Stomach (tissue), 9 donors: ENCODE measurements around the gene MOV10L1. TPM values are rescaled to one million over a fixed set of nuclear protein-coding genes. Genes with fewer than 3 reads are reported as not detected.

Source experiments
- DNase-seq, 2 donors: peaks; one replicate each; pipeline versions ENCODE4 v3.0.0 to v3.0.0-alpha.2; 2013 to 2019
- H3K27ac ChIP-seq, 5 donors: fragments of 200-600 bp in 4 of 5; sonication (generic) in 4 of 5; one replicate each; pipeline ENCODE4 v1.5.1; 2013 to 2019; ENCODE audit warnings: mild to moderate bottlenecking in 1 of 5, moderate library complexity in 1 of 5
- H3K27me3 ChIP-seq, 3 donors: fragments of 200-600 bp; sonication (generic); one replicate each; pipeline ENCODE4 v1.5.1; 2017 to 2019; ENCODE audit warnings: mixed run types in 1 of 3
- H3K36me3 ChIP-seq, 4 donors: fragments of 200-600 bp; sonication (generic); 1 replicate in 3 of 4; 2 replicates in 1 of 4; pipeline ENCODE4 v1.5.1; 2016 to 2019
- H3K4me1 ChIP-seq, 4 donors: fragments of 200-600 bp; sonication (generic); one replicate each; pipeline ENCODE4 v1.5.1; 2016 to 2019
- H3K4me3 ChIP-seq, 4 donors: fragments of 200-600 bp; sonication (generic) in 3 of 4; one replicate each; pipeline ENCODE4 v1.5.1; 2016 to 2019; ENCODE audit warnings: mild to moderate bottlenecking in 1 of 4
- H3K9me3 ChIP-seq, 4 donors: fragments of 200-600 bp; sonication (generic); one replicate each; pipeline ENCODE4 v1.5.1; 2016 to 2019
- EP300 ChIP-seq: sonication (generic); formaldehyde crosslinking; IDR thresholded peaks from one replicate; pipeline ENCODE4 v1.6.1; 2017; ENCODE audit warnings: antibody characterized with exemption
- POLR2A ChIP-seq, 4 donors: fragments of 450-650 bp; IDR thresholded peaks; one replicate each; pipeline ENCODE4 v1.6.1; 2016; ENCODE audit warnings: antibody characterized with exemption in 4 of 4, control low read depth in 2 of 4, mild to moderate bottlenecking in 1 of 4, moderate library complexity in 1 of 4
- POLR2AphosphoS5 ChIP-seq, 3 donors: sonication (generic); formaldehyde crosslinking; IDR thresholded peaks; one replicate each; pipeline ENCODE4 v1.6.1; 2016; ENCODE audit warnings: antibody characterized with exemption in 3 of 3
- WGBS, 5 donors: extraction: QIAGEN DNeasy Blood & Tissue Kit in 3 of 5; methylation state at CpG; one replicate each; pipeline versions ENCODE4 v1.1.5 to v1.1.7; 2013 to 2018; 5-methylcytosine and 5-hydroxymethylcytosine counted together
- intact Hi-C: fragments of 100-400 bp; cut with DNase I; formaldehyde crosslinking; loops from one replicate; pipeline ENCODE4 v1.15.1; 2023; ENCODE audit warnings: low total_unique reads
- polyA plus RNA-seq, 3 donors: library from polyadenylated mRNA; stranded (reverse); fragments of 200-250 nt; gene quantifications; one replicate each; pipeline ENCODE4 v1.2.3, GENCODE V29; 2013
- total RNA-seq, 5 donors: library from RNA; depleted of rRNA; stranded (reverse); fragments of >200 nt; gene quantifications; one replicate each; pipeline versions ENCODE4 v1.1.0 to v1.2.3, GENCODE V29; 2014 to 2016
- TF ChIP-seq, protein P1 (sequence below), 7 experiments: fragments of 450-650 bp in 4 of 7; fragments of 200-600 bp in 3 of 7; sonication (generic) in 3 of 7; IDR thresholded peaks; one replicate each; pipeline ENCODE4 v1.5.1; 2016 to 2019; ENCODE audit warnings: antibody characterized with exemption in 7 of 7, control low read depth in 2 of 7, mild to moderate bottlenecking in 1 of 7
- donor health status: healthy with polysubstance abuse.
- donor health status: Bipolar disorder and iron deficiency.
- donor health status: healthy.

The MOV10L1 gene
- total and polyA plus RNA-seq, 8 donors: 0.12 to 2.8 (median 0.46) TPM; not detected in 3

DNA sequence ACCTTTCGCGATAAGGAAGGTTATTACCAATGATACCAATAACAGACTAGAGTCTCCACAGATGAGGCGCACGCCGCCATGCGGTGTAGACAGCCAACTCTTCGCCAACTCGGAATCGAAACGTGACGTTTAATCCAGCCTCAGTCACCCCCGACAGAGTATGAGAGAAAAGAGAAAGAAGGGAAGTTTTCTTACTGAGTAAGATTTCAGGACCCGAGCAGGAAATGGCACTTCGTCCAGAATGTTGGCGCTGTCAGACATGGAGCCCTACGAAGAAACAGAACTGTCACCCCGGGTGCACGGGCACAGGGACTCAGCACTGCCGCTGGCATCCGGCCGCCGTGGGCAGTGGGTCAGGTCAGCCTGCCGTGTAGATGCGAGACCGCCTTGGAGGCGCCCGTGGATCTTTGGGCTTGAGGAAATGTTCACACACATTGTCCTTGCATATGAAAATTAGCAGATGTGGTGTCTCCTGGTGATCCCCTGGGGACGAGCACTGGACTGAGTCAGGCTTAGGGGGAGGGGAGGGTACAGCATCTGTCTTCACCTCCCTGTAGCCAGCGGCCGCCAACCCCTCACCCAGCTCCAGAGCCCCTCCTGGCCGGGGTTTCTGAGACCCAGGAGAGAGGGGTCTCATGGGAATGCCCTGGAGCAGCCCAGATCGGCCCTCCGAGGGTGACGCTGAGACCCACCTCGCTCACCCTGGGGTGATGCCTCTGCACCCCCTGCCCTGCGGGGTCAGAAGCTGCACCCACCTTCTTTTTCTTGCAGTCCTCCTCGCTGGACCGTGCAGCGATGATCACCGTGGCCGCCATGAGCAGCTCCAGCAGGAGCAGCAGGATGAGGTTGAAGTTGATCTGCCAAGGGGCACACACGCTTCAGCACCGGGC lies 12.9 kb upstream of the MOV10L1 start:
- no peak for TF ChIP-seq POLR2AphosphoS5 (IDR thresholded peaks at IDR 0.05)
- TF ChIP-seq, protein P1, sequence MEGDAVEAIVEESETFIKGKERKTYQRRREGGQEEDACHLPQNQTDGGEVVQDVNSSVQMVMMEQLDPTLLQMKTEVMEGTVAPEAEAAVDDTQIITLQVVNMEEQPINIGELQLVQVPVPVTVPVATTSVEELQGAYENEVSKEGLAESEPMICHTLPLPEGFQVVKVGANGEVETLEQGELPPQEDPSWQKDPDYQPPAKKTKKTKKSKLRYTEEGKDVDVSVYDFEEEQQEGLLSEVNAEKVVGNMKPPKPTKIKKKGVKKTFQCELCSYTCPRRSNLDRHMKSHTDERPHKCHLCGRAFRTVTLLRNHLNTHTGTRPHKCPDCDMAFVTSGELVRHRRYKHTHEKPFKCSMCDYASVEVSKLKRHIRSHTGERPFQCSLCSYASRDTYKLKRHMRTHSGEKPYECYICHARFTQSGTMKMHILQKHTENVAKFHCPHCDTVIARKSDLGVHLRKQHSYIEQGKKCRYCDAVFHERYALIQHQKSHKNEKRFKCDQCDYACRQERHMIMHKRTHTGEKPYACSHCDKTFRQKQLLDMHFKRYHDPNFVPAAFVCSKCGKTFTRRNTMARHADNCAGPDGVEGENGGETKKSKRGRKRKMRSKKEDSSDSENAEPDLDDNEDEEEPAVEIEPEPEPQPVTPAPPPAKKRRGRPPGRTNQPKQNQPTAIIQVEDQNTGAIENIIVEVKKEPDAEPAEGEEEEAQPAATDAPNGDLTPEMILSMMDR (IDR thresholded peaks at IDR 0.05): no peak
- Histone ChIP-seq H3K36me3 (no peaks in the 10 kb centered on the region), H3K4me3 (no peak overlapping the region), H3K4me1 (peaks cover 0 to 14% (median 4%) of the 10 kb centered on the region in 4 donors), H3K27me3 (peaks cover 0 to 41% (median 6%) of the 10 kb centered on the region in 3 donors), H3K9me3 (no peaks in the 10 kb centered on the region), H3K27ac (no peak overlapping the region)
- no peak for DNase-seq
- intact Hi-C loops: no loop called here
- 85 to 91% (median 89%) methylated on average over 41 to 43 of the region's 43 CpGs for WGBS, 5 donors

DNA sequence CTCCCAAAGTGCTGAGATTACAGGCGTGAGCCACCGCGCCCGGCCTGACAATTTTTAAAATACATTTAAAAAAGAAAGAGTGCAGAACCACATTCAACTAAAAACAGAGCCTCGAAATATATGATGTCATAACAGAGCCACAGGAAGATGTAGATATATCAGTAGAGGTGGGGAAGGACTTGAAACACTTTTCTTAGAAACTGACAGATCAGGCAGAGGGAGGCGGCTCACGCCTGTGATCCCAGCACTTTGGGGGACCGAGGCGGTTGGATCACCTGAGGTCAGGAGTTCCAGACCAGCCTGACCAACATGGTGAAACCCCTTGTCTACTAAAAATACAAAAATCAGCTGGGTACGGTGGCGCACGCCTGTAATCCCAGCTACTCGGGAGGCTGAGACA lies 11.6 kb upstream of the MOV10L1 start:
- Histone ChIP-seq H3K4me1 (peaks cover 0 to 14% (median 4%) of the 10 kb centered on the region in 4 donors), H3K9me3 (no peaks in the 10 kb centered on the region), H3K4me3 (no peak overlapping the region), H3K27ac (no peak overlapping the region), H3K36me3 (no peaks in the 10 kb centered on the region), H3K27me3 (peaks cover 0 to 41% (median 12%) of the 10 kb centered on the region in 3 donors)
- TF ChIP-seq, protein P1 (IDR thresholded peaks at IDR 0.05): no peak
- no peak for TF ChIP-seq POLR2A (IDR thresholded peaks at IDR 0.05)
- intact Hi-C loops: no loop called here
- DNase-seq: no peak
- 90 to 96% (median 94%) methylated on average over 13 of the region's 13 CpGs for WGBS, 5 donors

DNA sequence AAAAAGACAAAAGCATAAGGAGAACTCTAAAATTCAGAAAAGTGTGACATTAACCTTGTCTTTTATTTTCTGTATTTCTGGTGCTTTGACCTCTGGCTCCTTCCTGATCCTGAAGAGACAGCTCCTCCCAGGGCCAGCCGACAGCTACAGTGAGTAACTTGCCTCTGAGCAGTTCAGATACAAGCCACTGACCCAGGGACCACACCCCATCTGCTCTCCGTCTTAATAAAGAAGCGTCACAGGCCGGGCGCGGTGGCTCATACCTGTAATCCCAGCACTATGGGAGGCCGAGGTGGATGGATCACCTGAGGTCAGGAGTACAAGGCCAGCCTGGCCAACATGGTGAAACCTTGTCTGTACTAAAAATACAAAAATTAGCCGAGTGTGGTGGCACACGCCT lies 11.0 kb upstream of the MOV10L1 start:
- no peaks in the 10 kb centered on the region for H3K9me3 ChIP-seq
- H3K4me1 ChIP-seq: peaks cover 0 to 14% (median 4%) of the 10 kb centered on the region in 4 donors
- peaks cover 0 to 46% (median 17%) of the 10 kb centered on the region in 3 donors for H3K27me3 ChIP-seq
- no peak overlapping the region for H3K4me3 ChIP-seq
- no peak overlapping the region for H3K27ac ChIP-seq
- intact Hi-C loops: no loop called here
- H3K36me3 ChIP-seq: no peaks in the 10 kb centered on the region
- TF ChIP-seq, protein P1 (IDR thresholded peaks at IDR 0.05): no peak
- no peak for TF ChIP-seq POLR2A (IDR thresholded peaks at IDR 0.05)
- TF ChIP-seq EP300: no peak
- TF ChIP-seq POLR2AphosphoS5 (IDR thresholded peaks at IDR 0.05): no peak
- DNase-seq: no peak
- 71 to 78% (median 73%) methylated on average over 9 of the region's 9 CpGs for WGBS, 5 donors

DNA sequence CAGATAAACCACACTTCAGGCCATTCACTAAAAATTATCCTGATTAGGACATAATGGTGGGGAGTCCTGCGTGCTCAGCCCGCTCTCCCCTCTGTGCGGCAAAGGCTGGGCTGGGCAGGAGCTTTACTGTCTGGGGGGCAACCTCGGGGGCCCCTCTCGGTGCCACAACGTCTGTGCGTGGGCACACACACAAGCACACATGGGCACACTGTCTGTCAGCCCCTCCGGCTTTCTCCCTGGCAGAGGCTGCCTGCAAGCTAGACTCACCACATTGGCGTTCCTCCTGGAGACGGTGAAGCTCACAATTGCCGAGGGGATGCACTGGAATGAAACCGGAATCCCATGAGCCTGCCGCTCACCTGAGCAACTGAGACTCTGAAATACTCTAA lies 9.7 kb upstream of the MOV10L1 start:
- DNase-seq: no peak
- Histone ChIP-seq H3K4me3 (no peak overlapping the region), H3K27me3 (peaks cover 0 to 48% (median 26%) of the 10 kb centered on the region in 3 donors), H3K9me3 (no peaks in the 10 kb centered on the region), H3K36me3 (no peaks in the 10 kb centered on the region), H3K27ac (no peak overlapping the region), H3K4me1 (peaks cover 0 to 5% (median under 1%) of the 10 kb centered on the region in 4 donors)
- intact Hi-C loops: no loop called here
- TF ChIP-seq POLR2A (IDR thresholded peaks at IDR 0.05): no peak
- no peak for TF ChIP-seq POLR2AphosphoS5 (IDR thresholded peaks at IDR 0.05)
- no peak for TF ChIP-seq EP300
- TF ChIP-seq, protein P1 (IDR thresholded peaks at IDR 0.05): no peak
- 75 to 85% (median 82%) methylated on average over 13 of the region's 13 CpGs for WGBS, 5 donors
